GM18867 (cell line): ENCODE measurements around the gene LMO7.

Experiments
- ATAC-seq: cut with Tn5 transposase; IDR thresholded peaks from one replicate; pipeline ENCODE4 v1.9.1; 2021; ENCODE audit warnings: mild to moderate bottlenecking, moderate library complexity; ENCODE audit not compliant: unreplicated experiment

LMO7 gene

DNA sequence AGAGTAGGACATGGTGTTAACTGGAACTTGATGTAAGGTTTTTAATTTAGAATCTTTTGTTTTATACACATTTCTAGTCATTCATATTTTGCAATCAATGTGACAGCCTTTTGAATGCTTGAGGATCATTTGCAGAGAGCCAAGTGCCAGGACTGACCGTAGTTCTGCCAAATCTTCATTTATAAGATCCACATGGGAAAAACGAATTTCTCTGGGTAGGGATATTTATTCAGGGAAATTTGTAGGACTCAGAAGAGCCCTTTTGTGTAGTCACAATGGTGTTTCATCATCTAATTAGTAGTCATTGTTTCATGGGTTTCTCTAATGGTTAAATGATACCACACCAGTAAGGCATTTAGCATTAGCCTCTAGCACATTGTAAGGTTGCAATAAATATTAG lies 161.1 kb downstream of the LMO7 start:
- no peak for ATAC-seq

- ATAC-seq = no peak
Observed at GRCh38 chr13:75797719-75798118, 161.6 kb downstream of the LMO7 start.

DNA sequence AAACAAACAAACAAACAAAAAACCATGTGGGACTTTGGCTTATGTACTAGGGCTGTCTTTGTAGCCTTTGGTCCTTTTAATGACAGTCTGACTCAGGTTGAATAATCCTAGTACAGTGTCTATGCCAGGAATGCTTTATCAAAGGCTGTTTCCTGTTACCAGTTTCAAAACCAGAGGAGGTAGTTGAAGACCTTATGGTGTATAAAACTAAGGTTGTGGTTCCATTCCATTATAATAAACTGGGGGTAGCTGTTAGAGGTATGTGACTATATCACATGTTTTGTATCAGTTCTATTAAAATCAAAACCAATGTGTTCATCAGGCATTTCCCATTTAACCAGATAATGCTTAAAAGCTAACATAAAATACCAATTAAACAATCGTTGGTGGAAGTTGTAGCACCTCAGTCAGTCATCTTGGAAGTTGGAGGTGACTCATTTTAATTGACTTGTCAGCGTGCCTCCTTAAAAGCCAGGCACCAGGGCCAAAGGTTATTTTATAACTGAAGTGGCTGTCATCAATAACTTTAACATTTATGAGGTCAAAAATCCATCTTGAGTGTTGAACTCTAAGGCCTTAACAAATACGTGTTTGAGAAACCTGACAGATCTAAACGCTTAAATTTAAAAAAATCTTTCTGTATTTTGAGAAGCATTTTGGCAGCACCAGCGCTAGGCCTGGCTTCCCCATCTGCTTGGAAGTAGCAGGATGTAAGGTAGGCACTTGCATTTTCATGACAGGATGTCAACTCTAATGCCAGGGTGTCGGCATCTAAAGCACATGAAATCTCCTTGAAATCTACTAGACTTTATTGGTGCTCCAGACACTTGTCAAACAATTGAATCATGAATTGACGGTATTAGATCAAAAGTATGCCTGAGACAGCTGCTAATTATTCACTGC lies 162.5 kb downstream of the LMO7 start:
- no peak for ATAC-seq

DNA sequence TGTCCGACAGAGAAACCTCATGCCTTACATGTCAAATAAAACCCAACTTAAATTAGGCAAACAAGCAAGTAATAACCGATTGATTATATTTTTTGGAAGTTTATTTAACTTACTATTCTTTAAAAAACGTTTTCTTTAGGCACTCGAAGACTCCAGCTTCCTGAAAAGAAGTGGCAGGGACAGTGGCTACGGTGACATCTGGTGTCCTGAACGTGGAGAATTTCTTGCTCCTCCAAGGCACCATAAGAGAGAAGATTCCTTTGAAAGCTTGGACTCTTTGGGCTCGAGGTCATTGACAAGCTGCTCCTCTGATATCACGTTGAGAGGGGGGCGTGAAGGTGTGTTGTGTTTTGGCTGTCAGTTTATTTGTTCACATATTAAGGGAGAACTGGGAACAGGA lies 164.4 kb downstream of the LMO7 start:
- ATAC-seq = no peak

DNA sequence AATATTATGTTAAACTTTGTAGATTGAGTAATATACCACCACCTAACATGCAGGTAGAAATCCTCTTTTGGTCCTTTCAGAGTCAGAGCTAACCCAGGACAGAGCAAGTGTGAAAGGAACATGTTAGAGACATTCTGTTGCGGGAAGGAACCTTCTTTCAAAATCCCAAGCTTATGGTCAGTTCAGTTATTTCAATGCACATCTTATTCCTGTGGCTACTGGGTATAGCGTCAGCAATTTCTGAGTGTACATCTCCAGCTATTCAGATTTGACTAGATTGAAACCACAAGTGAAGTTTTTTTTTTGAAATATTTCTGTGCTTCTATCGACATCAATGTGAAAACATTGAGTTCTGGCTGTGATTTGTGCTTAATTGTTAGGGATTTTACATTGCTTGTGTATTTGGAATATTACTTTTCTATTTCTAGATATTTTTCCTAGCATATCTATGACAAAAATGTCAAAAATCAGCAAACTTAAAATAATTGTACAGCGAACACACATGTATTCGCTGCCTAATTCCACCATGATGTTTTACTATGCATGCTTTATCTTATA lies 165.3 kb downstream of the LMO7 start:
- no peak for ATAC-seq

DNA sequence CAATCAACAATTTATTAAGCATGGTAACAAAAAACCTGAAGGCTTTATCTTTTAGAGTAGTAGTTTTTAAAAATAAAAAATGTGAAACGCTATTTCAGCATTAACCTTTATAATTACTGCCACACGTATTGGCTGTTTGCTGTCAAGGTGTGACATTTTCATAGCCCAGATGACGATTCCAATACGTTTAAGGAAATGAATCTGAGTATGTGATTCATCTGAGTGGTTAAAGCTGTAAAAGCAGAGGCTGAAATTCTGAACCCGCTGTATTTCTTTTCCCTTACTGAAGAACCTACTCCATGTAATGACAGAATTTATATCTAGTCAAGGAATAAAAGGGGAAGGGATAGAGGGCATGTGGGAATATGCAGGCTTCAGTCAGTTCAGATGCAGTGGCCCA lies 166.0 kb downstream of the LMO7 start:
- ATAC-seq = no peak

DNA sequence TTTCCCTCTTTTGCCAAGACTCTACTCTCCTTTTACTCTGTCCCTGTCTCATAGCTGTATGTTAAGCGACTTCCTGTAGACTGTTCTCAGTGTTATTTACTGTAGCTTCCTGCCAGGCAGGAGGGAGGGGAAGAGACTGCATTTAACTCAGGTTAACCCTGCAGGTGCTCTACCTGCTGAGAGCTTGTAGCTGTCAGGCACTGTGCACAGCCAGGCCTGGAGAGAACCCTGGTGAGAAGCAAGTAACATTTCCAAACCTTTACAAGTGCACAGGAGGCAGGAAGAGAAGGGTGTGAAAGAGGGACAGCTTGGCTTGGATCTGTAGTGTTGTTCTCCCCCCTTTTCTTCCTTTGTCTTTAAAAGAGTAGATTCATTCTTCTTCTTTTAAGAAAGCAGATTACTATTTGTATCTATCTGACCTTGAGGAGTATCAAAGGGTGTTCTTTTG lies 167.1 kb downstream of the LMO7 start:
- no peak for ATAC-seq

- ATAC-seq = no peak
Observed at GRCh38 chr13:75804054-75804453, 167.9 kb downstream of the LMO7 start.

GRCh38 chr13:75804605-75805004 lies 168.5 kb downstream of the LMO7 start:
- no peak for ATAC-seq

DNA sequence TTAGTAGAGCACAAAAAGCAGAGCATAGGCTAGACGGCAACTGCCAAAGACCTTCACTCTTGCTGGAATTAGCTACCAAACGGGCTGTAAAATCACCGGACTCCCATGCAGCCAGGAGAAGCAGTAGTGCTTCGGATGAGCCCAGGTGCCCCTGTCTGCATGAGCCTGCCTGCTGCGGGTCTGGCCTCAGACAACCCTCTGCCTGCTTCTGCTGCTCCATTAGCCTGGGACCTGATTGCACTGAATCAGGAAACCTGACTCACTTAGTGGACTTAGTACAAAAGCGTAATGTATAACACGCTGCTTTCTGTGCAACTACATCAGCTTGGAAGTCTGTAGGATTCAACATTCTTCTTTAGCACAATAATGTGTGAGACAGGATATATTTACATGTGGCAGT lies 170.0 kb downstream of the LMO7 start:
- ATAC-seq = no peak

DNA sequence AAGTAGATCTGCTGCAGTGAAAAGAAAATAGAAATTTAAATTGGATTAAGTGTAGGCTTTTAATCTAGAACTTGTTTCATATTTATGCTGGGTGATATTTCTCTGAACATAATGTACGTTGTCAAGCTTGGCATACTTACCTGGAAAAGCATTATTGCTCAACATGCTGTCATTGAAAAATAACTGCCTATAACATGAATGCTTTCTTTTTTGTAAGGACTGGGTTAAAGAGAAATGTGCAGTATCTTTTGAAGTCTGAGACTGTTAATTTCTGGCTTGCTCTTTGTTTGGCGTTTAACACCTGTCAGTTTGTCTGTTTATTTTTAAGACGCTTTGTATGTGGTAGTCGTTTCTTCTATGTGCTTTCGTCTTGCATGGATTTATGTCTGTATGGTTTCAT lies 175.2 kb downstream of the LMO7 start:
- ATAC-seq = no peak

DNA sequence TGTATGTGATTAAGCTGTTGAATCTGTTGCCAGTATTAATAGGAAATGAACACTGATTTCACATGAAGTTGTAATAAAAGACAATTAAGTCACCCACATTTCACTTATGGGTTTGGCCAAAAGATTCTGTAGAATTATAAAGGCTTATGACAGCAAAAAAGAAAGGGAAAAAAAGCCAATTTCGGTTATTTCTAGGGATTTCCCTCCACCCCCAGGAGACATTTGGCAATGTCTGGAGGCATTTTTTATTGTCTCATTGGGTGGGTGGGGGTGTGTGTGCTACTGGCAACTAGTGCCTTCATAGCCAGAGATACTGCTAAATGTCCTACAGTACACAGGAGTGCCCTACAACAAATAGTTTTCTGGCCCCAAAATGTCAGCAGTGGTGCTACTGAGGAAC lies 175.7 kb downstream of the LMO7 start:
- ATAC-seq = no peak

DNA sequence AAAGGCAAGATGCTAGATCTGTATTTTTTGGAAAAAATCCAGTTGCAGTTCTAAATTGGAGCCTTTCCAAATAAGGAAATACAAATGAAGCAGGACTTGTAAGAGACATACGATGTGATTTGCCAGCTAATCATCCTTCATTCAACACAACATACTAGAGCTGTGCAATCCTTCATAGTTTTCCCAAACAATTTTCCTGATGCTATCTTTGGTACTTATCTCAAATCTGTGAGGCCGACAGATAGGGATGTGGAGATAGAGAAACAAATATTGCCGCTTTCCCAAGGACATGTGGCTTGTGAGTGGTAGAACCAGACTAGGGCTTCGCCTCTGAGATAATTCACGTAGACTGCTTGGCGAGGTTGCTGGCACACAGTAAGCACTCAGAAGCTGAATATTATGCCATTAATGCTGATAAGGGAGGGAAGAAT lies 176.6 kb downstream of the LMO7 start:
- ATAC-seq = no peak

DNA sequence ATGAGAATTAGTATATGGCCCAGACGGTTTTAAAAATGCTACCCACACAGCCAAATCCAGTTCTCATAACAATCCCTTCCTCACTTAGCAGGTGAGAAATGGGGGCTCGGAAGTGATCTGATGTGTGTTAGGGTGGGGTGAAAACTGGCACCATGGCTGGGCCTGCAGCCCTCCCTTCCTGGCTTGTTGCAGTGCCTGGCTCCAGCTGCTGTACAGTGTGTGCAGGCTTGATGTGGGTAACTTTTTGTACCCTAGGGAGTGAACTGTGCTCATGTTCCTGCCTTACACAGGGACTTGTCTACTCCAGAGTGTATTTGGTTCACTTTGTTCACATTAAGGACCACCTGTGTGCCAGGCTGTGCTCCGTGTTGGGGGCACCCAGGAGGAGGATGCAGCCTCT lies 177.2 kb downstream of the LMO7 start:
- ATAC-seq = no peak

GRCh38 chr13:75818179-75818967 lies 182.2 kb downstream of the LMO7 start:
- no peak for ATAC-seq

DNA sequence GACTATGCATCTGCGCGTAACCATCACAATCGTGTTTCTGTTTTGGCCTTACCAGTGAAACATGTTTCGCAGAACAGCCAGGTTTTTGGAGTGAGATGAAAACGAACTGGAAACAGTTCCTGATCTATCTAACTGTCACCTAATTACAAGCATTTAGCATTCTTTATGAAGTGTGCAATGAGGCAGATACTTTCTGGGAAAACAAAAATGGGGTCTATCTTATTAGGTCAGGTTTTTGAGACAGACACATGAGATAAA lies 182.8 kb downstream of the LMO7 start:
- no peak for ATAC-seq

DNA sequence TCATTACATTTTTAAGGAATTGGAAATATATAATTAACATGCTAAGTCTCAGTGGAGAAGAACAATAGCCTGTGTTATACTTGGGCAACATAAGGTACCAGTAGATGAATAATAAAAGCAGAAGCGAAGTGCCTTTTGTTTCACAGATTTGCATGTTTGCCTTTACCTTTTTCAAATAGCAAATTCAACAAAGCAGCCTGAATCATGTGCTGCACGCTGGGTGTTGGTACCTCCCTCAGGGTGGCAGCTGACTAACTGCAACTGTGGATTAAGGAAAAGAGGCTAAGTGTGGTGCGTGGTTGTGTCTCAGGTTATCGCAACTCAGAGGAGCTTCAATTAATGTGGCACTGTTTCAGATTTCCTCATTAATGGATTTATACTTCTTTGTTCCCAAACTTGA lies 189.0 kb downstream of the LMO7 start:
- ATAC-seq = no peak

- peak; percentile 66 for ATAC-seq
Observed at GRCh38 chr13:75825594-75825993, 189.5 kb downstream of the LMO7 start.

GRCh38 chr13:75826391-75826790 lies 190.3 kb downstream of the LMO7 start:
- no peak for ATAC-seq

DNA sequence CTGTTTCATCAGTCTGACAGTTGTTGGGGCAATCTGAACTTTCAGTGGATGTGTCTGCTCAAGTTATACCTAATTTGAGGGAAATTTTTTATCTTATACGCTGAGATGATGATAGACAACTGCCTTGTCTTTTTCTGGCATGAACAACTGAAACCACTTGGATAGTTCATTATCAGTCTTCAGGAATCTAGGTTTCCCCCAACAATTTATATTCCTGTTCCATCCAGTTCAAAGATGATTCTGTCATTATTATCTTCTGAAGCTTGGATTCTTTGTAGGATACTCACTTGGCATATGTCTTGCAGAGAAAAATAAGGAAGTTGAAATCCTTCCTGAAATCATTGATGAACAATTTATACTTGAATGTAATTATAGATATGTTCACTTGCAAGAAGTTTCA lies 193.7 kb downstream of the LMO7 start:
- ATAC-seq = no peak

DNA sequence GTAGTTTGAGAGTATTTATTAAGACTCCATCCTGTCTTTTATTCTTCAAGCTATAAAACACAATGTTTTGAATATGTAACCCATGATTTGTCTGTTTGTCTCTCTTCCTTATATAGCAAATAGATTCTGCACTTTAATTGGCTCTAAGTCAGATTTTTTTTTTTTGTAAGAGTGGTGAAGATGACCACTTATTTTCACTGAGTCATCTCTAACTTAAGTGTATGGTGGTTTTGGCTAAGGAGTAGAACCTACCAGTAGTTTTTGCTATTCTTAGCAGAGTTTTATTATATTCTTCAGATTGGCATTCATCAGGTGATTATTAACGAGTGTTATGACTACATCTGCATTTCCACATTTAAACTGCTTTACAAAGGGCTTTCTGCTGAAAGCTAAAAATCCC lies 194.7 kb downstream of the LMO7 start:
- ATAC-seq = no peak

- no peak for ATAC-seq
Observed at GRCh38 chr13:75831389-75831788, 195.3 kb downstream of the LMO7 start.
